Cerebellar cortex (tissue), 1 donor: ENCODE measurements around the gene ECM2.

ENCODE experiments used
- DNase-seq: peaks from one replicate; pipeline ENCODE4 v3.0.0-alpha.2; 2015; ENCODE audit warnings: low spot score

The ECM2 gene

GRCh38 chr9:92500725-92501124 is 35.1 kb downstream of the ECM2 start:
- no peak for DNase-seq

GRCh38 chr9:92499701-92500100 is 36.1 kb downstream of the ECM2 start:
- no peak for DNase-seq

- no peak for DNase-seq
Measured at GRCh38 chr9:92496396-92497176, 39.2 kb downstream of the ECM2 start.

- DNase-seq, result no peak
Measured at GRCh38 chr9:92494856-92495255, 40.9 kb downstream of the ECM2 start.

- no peak for DNase-seq
Measured at GRCh38 chr9:92493749-92494387, 41.9 kb downstream of the ECM2 start.

GRCh38 chr9:92492781-92493401 is 42.9 kb downstream of the ECM2 start:
- no peak for DNase-seq

GRCh38 chr9:92488681-92489550 is 46.9 kb downstream of the ECM2 start:
- no peak for DNase-seq

GRCh38 chr9:92486371-92486770 is 49.4 kb downstream of the ECM2 start:
- no peak for DNase-seq

- no peak for DNase-seq
Measured at GRCh38 chr9:92484563-92484962, 51.2 kb downstream of the ECM2 start.

- no peak for DNase-seq
Measured at GRCh38 chr9:92483627-92484545, 51.9 kb downstream of the ECM2 start.

- DNase-seq, result no peak
Measured at GRCh38 chr9:92482805-92483204, 53.0 kb downstream of the ECM2 start.

GRCh38 chr9:92482329-92482728 is 53.5 kb downstream of the ECM2 start, which contains the start of gene ASPN:
Gene ASPN (minus strand): TSS chr9:92482506.
- no peak for DNase-seq

GRCh38 chr9:92480986-92481633 is 54.7 kb downstream of the ECM2 start:
- no peak for DNase-seq

GRCh38 chr9:92480291-92480771 is 55.5 kb downstream of the ECM2 start:
- no peak for DNase-seq

GRCh38 chr9:92479346-92479745 is 56.4 kb downstream of the ECM2 start:
- no peak for DNase-seq

GRCh38 chr9:92478783-92479182 is 57.0 kb downstream of the ECM2 start:
- DNase-seq, result no peak

- DNase-seq, result no peak
Measured at GRCh38 chr9:92476962-92477361, 58.8 kb downstream of the ECM2 start.

GRCh38 chr9:92474587-92474986 is 61.2 kb downstream of the ECM2 start:
- no peak for DNase-seq

- no peak for DNase-seq
Measured at GRCh38 chr9:92468206-92468605, 67.6 kb downstream of the ECM2 start.

GRCh38 chr9:92467511-92467910 is 68.3 kb downstream of the ECM2 start:
- no peak for DNase-seq
